Body of pancreas (tissue), 4 donors: Measurements from ENCODE around the gene BOC. TPM values are rescaled to one million over a fixed set of nuclear protein-coding genes. Genes with fewer than 3 reads are reported as not detected.

ENCODE experiments used
- ATAC-seq: fragments of 150-250 bp; one replicate; pipeline ENCODE4 v1.9.1; 2016
- DNase-seq, 4 donors: peaks; one replicate each; pipeline ENCODE4 v3.0.0-alpha.2; 2019
- H3K27ac ChIP-seq, 4 donors: fragments of 200-600 bp; sonication (generic); 1 replicate in 3 of 4; 2 replicates in 1 of 4; pipeline versions ENCODE4 v1.5.1 to v1.6.1; 2016 to 2019; ENCODE audit warnings: mild to moderate bottlenecking in 1 of 4, mixed read lengths in 1 of 4, moderate library complexity in 1 of 4
- H3K27me3 ChIP-seq, 2 donors: fragments of 200-600 bp; sonication (generic); one replicate each; pipeline ENCODE4 v1.6.0; 2016; ENCODE audit warnings: mild to moderate bottlenecking in 1 of 2
- H3K36me3 ChIP-seq, 2 donors: fragments of 200-600 bp; sonication (generic); replicated peaks in 1 of 2; 2 replicates each; pipeline ENCODE4 v1.5.1; 2016; ENCODE audit warnings: low read depth in 2 of 2; ENCODE audit not compliant: insufficient read depth in 1 of 2
- H3K4me1 ChIP-seq: fragments of 200-600 bp; sonication (generic); one replicate; pipeline ENCODE4 v1.6.0; 2016
- H3K4me3 ChIP-seq, 2 donors: fragments of 200-600 bp; sonication (generic); 1 replicate in 1 of 2; 2 replicates in 1 of 2; pipeline ENCODE4 v1.5.1; 2016 to 2019
- H3K9me3 ChIP-seq, 3 donors: fragments of 200-600 bp; sonication (generic); 1 replicate in 2 of 3; 2 replicates in 1 of 3; pipeline ENCODE4 v1.5.1; 2016
- POLR2A ChIP-seq, 3 donors: fragments of 450-650 bp; IDR thresholded peaks; one replicate each; pipeline ENCODE4 v1.6.1; 2016; ENCODE audit warnings: antibody characterized with exemption in 3 of 3, mild to moderate bottlenecking in 2 of 3
- WGBS, 2 donors: methylation state at CpG; one replicate each; pipeline ENCODE4 v1.1.5; 2017; 5-methylcytosine and 5-hydroxymethylcytosine counted together
- intact Hi-C: fragments of 100-400 bp; cut with DNase I; formaldehyde crosslinking; loops from one replicate; pipeline ENCODE4 v1.15.1; 2023
- total RNA-seq, 2 donors: library from RNA; depleted of rRNA; stranded (reverse); fragments of >200 nt; gene quantifications; one replicate each; pipeline ENCODE4 v1.1.0, GENCODE V29; 2016
- TF ChIP-seq, protein P1 (sequence below), 7 experiments: fragments of 450-650 bp in 4 of 7; fragments of 200-600 bp in 3 of 7; sonication (generic) in 3 of 7; IDR thresholded peaks; one replicate each; pipeline ENCODE4 v1.5.1; 2016 to 2019; ENCODE audit warnings: antibody characterized with exemption in 7 of 7

The BOC gene
- total RNA-seq, 2 donors from 2014 or later: 22.7 to 29.6 TPM

DNA sequence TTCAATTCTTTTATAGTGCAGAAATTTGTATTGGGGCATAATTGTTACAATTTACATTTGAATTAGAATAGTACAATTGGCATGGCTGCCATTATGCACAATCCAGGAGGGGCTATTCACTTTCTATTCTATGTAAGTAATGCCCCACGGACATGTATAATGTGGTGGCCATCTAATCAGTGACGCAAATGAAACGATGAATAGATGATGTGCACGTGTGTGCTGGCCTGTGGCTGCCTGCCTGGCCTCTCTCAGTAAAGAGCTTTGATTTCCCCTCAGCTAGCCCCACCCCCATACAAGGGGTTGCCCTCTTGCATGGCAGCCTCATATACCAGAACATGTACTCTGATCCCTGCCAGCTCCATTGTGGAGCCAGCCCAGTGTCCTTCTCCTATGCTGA is 86.5 kb downstream of the BOC start:
- H3K27ac ChIP-seq: no peak overlapping the region
- H3K27me3 ChIP-seq: no peaks in the 10 kb centered on the region
- no peak overlapping the region for H3K4me3 ChIP-seq
- DNase-seq (no peak), ATAC-seq (no peak)
- TF ChIP-seq, protein P1, sequence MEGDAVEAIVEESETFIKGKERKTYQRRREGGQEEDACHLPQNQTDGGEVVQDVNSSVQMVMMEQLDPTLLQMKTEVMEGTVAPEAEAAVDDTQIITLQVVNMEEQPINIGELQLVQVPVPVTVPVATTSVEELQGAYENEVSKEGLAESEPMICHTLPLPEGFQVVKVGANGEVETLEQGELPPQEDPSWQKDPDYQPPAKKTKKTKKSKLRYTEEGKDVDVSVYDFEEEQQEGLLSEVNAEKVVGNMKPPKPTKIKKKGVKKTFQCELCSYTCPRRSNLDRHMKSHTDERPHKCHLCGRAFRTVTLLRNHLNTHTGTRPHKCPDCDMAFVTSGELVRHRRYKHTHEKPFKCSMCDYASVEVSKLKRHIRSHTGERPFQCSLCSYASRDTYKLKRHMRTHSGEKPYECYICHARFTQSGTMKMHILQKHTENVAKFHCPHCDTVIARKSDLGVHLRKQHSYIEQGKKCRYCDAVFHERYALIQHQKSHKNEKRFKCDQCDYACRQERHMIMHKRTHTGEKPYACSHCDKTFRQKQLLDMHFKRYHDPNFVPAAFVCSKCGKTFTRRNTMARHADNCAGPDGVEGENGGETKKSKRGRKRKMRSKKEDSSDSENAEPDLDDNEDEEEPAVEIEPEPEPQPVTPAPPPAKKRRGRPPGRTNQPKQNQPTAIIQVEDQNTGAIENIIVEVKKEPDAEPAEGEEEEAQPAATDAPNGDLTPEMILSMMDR (IDR thresholded peaks at IDR 0.05): no peak
- no peak for TF ChIP-seq POLR2A (IDR thresholded peaks at IDR 0.05)
- intact Hi-C loops: no loop called here
- no peaks in the 10 kb centered on the region for H3K9me3 ChIP-seq
- H3K36me3 ChIP-seq: no peaks in the 10 kb centered on the region
- H3K4me1 ChIP-seq: no peaks in the 10 kb centered on the region
- WGBS, 2 donors: 86 to 89% methylated on average over 4 of the region's 4 CpGs

DNA sequence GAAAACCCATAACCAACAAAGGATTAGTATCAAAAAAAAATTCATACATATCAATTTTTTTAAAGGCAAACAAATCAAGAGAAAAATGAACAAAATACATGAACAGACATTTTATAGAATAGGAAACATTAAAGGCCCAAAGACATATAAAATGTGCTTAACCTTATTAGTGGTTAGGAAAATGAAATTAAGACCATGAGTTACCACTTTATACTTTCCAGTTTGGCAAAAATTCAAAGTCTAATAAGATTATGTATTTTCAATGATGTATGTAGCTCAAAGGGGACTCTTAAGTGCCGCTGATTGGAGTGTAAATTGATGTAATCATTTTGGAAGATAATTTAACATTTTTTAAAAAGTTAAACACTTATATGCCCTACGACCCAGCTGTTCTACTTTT is 89.2 kb downstream of the BOC start:
- ATAC-seq (no peak), DNase-seq (no peak)
- TF ChIP-seq, protein P1 (IDR thresholded peaks at IDR 0.05): no peak
- no peak for TF ChIP-seq POLR2A (IDR thresholded peaks at IDR 0.05)
- Histone ChIP-seq H3K27ac (no peak overlapping the region), H3K9me3 (no peaks in the 10 kb centered on the region), H3K36me3 (peaks cover 0 to 4% of the 10 kb centered on the region in 2 donors), H3K4me1 (no peaks in the 10 kb centered on the region), H3K4me3 (no peak overlapping the region), H3K27me3 (no peaks in the 10 kb centered on the region)
- intact Hi-C loops: no loop called here
- 87% methylated on average over 2 of the region's 2 CpGs for WGBS, 2 donors

DNA sequence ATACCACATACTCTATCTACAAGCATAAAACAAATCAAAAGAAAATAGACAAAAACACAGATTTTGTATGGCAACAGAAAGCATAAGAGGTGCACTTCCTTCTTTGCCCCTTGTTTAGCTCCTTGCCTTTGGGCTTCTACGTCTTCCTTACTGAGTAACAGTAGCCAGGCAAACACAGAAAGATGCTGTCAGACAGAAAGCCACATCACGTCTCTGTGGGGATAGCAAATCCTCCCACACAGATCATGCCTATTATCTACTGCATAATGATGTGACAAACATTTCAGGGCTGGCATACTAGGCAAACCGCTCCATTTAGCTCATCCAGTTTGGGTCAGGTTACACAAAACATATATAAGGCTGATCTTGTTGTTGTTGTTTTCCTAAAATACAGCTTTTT is 92.7 kb downstream of the BOC start:
- DNase-seq (no peak), ATAC-seq (no peak)
- Histone ChIP-seq H3K27me3 (no peaks in the 10 kb centered on the region), H3K9me3 (no peaks in the 10 kb centered on the region), H3K4me3 (no peak overlapping the region), H3K27ac (no peak overlapping the region), H3K4me1 (no peaks in the 10 kb centered on the region), H3K36me3 (peaks cover 0 to 4% of the 10 kb centered on the region in 2 donors)
- 75 to 80% methylated on average over 3 of the region's 3 CpGs for whole genome bisulfite sequencing, 2 donors
- intact Hi-C loops: no loop called here
- TF ChIP-seq POLR2A (IDR thresholded peaks at IDR 0.05): no peak
- TF ChIP-seq, protein P1 (IDR thresholded peaks at IDR 0.05): no peak

DNA sequence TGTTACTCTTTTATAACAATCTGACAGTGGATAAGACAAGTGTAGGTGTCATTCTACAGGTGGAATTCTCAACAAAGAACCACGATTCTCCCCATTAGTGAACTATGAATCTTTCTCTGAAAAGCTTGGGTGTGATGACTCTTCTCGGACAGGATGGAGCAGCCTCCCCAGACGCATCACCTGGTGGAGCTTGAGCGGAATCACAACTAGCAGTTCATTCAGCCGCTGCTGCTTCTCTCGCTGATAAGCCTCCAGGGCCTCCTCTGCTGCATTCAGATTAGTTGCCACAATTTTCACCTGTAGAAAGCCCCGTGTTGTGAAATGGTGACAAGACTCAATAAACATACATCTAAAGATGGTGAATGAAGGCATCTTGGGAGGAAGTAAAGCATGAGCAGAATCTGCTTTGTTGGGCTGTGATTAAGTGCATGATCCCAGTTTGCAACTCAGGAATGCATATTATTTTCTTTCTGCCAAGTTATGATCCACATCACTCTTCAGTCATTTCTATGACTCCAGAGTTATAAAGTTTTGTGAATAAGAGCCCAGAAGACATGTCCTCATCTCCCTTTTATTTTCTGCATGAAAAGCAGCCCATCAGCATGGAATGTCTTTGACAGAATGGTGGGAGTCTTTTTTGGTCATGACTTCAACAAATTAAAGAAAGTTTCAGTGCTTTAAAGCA is 93.6 kb downstream of the BOC start:
- no peak overlapping the region for H3K27ac ChIP-seq
- WGBS, 2 donors: 82 to 84% methylated on average over 7 of the region's 7 CpGs
- H3K9me3 ChIP-seq: no peaks in the 10 kb centered on the region
- intact Hi-C loops: no loop called here
- TF ChIP-seq, protein P1 (IDR thresholded peaks at IDR 0.05): no peak
- no peak for TF ChIP-seq POLR2A (IDR thresholded peaks at IDR 0.05)
- H3K4me1 ChIP-seq: no peaks in the 10 kb centered on the region
- ATAC-seq (no peak), DNase-seq (no peak)
- peaks cover 0 to 4% of the 10 kb centered on the region in 2 donors for H3K36me3 ChIP-seq
- no peak overlapping the region for H3K4me3 ChIP-seq
- H3K27me3 ChIP-seq: no peaks in the 10 kb centered on the region

- H3K4me3 ChIP-seq: no peak overlapping the region
- H3K36me3 ChIP-seq: no peaks in the 10 kb centered on the region
- 87 to 88% methylated on average over 1 of the region's 1 CpG for WGBS, 2 donors
- H3K9me3 ChIP-seq: peaks cover 0 to 3% (median 0%) of the 10 kb centered on the region in 3 donors
- H3K27me3 ChIP-seq: no peaks in the 10 kb centered on the region
- H3K4me1 ChIP-seq: no peaks in the 10 kb centered on the region
- H3K27ac ChIP-seq: no peak overlapping the region
- TF ChIP-seq, protein P1 (IDR thresholded peaks at IDR 0.05): no peak
- TF ChIP-seq POLR2A (IDR thresholded peaks at IDR 0.05): no peak
- DNase-seq (no peak), ATAC-seq (no peak)
- intact Hi-C loops: no loop called here
These were observed 99.6 kb downstream of the BOC start for GRCh38 chr3:113310960-113311359.
